Non-pigmented ciliary epithelial cell (primary cell): ENCODE data around the gene PAPPA.

Experiments
- DNase-seq: peaks from one replicate; pipeline ENCODE4 v3.0.0-alpha.2; 2010; ENCODE audit warnings: low read depth

Gene PAPPA

GRCh38 chr9:116275418-116276195, 122.0 kb downstream of the PAPPA start:
- peak; percentile 55 for DNase-seq

- DNase-seq: no peak
Measured at GRCh38 chr9:116276196-116276493, 122.6 kb downstream of the PAPPA start.

GRCh38 chr9:116276651-116277121, 123.1 kb downstream of the PAPPA start:
- DNase-seq: no peak

DNA sequence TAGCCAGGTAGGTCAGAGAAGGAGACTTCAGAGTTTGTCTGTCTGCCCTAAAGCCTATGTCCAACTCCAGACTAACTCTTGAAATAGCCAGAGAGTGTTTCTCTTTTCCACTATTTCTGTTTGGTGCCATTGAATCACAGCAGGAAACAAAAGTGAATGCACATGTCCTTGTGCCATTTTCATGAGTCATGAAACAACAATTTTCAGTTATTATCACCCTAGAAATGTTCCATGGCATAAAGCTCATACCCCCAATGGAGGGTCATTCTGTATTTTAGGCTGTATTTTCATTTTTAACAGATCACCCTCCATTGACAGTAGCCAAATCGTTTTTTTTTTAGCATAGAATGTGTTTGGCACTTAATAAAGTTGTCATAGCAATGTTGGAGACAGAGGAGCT, 124.7 kb downstream of the PAPPA start:
- DNase-seq: no peak

DNA sequence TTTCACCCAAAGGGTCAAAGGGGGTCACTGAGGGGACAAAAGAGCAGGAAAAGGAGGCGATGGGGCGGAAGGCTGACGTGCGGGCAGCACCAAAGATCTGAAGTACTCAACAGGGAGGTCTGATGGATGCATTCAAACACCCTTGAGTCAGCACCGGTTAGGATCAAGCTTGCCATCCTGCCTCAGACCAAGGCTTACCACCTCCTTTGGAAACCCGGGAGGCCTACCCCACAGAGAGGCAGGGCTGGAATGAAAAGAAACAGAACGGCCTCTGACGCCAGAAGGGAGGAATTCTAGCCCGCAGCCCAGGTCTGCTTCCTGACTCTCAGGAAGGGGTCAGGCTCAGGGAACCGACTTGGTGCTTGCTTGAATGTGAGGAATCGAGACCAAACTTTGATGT, 125.6 kb downstream of the PAPPA start:
- peak; percentile 64 for DNase-seq

DNA sequence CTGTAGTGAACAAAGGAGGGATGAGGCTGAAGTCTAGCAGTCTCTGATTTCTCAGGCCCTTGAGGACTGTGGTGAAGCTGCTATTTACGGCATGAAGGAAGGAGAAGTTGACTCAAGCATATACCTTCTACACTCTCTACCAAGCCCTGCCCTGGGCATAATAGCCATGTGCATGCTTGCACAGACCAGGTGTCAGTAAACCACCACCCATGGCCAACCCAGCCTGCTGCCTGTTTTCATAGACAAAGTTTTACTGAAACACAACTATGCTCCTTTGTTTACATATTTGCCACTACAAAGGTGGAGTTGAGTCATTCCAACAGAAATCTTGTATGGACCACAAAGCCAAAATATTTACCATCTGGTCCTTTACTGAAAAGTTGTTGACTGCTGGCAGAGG, 126.9 kb downstream of the PAPPA start:
- DNase-seq: no peak

DNA sequence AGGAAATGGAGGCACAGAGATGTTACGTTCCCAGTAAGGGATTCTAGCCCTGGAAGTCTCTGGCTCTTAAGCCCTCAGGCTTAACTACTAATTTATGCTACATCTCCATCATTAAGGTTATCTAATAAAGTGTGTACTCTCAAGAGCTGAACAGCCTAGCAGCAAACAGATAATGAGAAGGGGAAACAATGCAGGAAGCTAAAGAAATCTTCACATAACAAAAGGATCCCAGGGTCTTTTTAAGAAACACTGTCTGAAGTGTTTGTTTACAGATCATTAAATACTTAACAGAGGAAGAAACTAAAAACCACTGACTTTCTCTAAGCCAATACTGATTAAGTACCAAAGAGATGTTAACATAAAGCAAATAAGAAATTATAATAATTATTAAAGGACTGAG, 129.0 kb downstream of the PAPPA start:
- DNase-seq: no peak

- DNase-seq: no peak
Measured at GRCh38 chr9:116284518-116284917, 130.9 kb downstream of the PAPPA start.

GRCh38 chr9:116285320-116285719, 131.7 kb downstream of the PAPPA start:
- no peak for DNase-seq

DNA sequence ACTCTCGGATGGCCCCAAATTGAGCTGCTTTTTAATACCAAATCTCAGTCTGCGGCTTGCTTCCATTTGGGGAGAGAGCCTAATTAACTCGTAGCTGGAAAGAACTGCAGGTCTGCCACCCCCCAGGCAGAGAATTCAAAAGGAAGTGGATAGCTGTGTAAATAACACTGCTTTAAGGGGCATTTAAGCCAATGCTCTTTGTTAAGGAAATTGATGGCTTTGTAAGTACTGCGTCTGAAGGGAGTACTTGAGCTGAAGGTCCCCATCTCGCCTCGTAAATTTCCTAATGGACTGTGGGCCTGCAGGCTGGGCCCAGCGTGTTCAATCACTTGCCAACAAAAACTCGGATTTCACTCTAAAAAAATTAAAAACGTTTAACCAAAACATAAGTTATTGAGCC, 132.7 kb downstream of the PAPPA start:
- no peak for DNase-seq

GRCh38 chr9:116287721-116288120, 134.1 kb downstream of the PAPPA start:
- DNase-seq: peak; percentile 52

DNA sequence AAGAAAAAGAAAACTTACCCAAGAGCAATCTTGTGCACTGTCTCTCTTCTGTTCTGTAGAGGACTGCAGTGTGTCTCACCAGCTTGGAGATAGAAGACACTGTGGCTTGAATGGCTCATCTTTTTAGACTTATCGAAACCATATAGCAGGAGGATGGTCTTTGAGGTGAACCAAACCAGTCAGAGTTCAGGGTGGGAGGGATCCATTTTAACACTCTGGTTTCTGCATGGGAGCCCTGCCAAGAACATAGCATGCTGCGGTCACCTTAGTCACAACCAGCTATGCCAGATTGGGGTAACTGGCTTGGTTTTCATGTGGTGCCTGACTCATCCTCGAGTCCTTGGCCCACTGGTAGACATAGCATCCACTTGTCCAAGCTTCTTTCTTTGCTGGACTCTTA, 135.1 kb downstream of the PAPPA start:
- DNase-seq: peak; percentile 98

DNA sequence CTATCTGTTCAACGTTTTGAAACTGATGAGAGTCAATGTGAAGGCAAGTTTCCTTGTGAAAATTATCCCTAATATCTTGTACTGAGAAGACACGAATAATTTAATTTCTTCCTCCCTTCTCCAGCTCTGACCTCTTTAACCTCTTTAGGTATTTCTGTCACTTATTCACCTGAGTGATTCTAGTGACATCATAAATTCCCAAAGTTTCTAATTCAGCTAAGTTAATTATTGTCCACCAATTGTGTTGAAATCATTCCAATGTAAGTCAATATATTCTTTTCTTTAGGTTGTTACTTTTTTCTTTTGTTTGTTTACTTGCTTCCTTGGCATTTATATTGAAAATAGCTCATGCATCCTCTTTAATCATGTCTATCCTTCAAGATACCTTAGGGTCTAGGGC, 143.8 kb downstream of the PAPPA start:
- DNase-seq: no peak

- DNase-seq: no peak
Measured at GRCh38 chr9:116298249-116298648, 144.7 kb downstream of the PAPPA start.

- DNase-seq: no peak
Measured at GRCh38 chr9:116298878-116299391, 145.3 kb downstream of the PAPPA start.

DNA sequence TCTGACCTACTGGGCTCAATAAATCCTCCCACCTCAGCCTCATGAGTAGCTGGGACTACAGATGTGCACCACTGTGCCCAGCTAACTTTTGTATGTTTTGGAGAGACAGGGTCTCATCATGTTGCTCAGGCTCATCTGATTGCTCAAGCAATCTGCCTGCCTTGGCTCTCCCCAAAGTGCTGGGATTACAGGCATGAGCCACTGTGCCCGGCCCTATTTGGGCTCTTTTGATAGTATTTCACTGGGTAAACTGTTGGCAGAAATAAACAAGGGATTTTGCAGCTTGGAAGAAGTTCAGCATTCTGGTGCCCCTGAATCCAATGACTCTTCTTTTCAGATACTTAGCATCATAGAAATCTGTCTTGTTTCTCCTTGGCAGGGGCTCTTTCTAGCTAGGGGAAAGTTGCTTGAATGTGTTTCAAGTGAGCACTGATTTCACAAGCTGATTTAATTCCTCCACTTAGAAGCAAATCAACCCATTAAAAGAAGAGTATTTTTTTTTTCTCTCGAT, 146.8 kb downstream of the PAPPA start:
- DNase-seq: no peak

DNA sequence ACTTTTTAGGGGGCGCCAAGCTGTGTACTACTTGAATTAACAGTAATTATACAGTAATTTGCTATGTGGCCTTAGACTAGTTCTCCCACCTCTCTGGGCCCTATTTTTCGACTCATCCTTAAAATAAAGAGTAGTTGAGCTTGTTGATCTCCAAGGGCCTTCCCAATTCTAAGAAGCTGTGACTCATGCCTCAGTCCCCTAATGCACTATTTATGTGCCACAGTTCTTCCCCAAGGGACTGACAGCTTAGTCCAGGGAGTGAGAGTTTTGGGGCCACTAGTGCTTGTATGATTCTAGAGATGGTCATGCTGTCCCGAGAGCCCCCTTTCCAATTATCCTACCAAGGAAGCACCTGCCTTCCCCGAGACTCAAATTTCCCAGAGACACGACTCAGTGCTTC, 149.7 kb downstream of the PAPPA start:
- DNase-seq: no peak

DNA sequence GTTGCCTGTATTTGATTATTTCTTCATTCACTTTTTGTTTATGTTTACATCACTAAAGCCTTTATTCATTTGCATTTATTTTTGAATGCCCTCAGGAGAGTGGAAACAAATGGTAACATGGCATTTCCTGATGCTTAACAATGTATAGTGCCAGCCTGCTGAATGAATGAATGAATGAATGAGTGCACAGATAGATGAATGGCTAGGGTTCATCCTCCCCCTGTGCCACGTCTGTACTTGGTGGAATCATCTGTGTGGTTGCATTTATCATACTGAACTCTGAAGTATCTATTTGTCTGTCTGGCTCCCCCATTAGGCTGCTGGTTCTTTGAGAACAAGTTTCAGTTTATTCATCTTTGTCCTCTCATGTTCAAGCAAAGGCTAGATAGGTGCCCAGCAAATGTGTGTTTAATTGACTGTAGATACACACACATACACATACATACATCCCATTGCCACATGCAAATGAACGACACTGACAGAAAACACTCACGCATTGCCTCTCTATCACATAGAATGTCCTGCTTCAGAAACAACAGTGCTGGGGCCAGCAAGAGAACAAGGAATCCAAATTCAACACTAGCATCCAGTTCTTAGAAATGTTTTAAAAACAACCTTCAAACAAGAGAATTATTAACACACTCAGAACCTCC, 150.4 kb downstream of the PAPPA start:
- no peak for DNase-seq

DNA sequence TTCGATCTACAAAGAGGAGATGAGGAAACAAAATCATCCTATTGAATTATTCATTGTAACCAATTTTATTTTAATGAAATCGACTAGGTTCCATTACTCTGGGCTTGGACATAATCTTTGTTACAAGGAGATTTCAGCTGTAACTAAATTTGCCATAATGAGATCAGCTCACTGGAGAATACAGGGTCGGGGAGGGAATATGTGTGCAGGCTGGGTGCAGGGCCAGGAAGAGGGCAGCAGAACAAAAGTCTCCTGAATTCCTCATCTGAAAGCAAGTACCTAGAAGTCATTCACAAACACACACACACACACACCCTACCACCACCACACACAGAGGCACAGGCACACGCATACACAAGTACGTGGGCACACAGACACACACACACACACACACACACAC, 151.2 kb downstream of the PAPPA start:
- DNase-seq: no peak

GRCh38 chr9:116308076-116308475, 154.5 kb downstream of the PAPPA start:
- DNase-seq: no peak

DNA sequence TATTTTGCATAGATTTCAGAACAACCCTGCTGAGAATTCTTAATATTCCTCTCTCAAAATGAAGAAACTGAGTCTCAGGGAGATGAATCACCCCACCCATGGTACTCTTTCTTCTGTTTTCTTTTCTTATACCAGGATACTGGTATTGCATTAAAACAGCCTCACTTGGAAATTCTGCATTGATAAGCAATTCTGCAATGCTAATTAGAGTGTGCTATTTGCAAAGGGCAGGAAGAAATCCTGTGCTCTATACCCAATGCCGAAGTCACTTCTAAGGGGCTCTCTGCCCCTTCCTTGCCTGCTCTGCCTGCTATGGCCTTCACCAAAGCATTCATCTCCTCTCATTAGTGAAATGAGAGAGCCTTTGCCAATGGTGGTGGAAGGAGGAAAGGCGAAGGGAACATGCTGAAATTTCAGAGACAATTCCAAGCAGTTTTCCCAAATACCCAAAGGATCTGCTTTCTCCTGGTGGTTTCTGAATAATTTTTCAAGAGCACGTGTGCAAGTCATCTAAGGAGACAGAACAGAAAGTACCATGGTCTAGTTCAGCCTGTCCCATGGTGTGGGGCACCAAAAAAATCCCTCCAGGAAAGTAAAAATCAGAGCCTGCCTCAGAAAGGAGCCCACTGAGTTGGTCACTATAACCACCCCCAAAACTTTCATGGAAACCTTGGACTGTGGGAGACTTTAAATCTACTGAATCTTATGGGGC, 156.5 kb downstream of the PAPPA start:
- no peak for DNase-seq

- DNase-seq: no peak
Measured at GRCh38 chr9:116312221-116312620, 158.6 kb downstream of the PAPPA start.

- DNase-seq: no peak
Measured at GRCh38 chr9:116313638-116314037, 160.0 kb downstream of the PAPPA start.
